ENCODE data around the gene S100A16.

S100A16 gene

DNA sequence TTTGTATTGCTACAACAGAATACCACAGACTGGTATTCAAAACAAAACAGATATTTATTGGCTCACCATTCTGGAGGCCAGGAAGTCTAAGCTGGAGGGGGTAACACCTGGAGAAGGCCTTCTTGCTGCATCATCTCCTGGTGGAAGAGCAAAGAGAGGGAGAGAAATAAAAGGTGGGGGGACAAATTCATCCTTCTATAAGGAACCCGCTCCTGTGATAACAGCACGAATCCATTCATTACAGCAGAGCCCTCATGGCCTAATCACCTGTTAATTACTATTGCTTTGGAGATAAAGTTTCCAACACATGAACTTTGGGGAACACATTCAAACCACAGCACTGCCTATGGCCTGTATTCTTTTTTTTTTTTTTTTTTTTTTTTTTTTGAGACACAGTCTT is 52.7 kb downstream of the S100A16 start:
- no peak for DNase-seq

GRCh38 chr1:153557877-153558276 is 55.1 kb downstream of the S100A16 start:
- no peak for DNase-seq

Data from GOT3 (cell line).